OCI-LY1 (cell line): ENCODE data around the gene USP10.
A peak's percentile ranks its signal among the peaks of the same experiment; 100 is the strongest.
"Not testable (repeated sequence)": the region's sequence is repeated elsewhere in the genome, so short reads cannot be mapped to it uniquely, and the experiment has no call there.

Experiments used
- H2AFZ ChIP-seq: fragments of 200-600 bp; sonication (generic), shearing (Covaris generic); 2 replicates; pipeline ENCODE4 v1.6.0; 2014; ENCODE audit warnings: antibody characterized with exemption, mild to moderate bottlenecking, low read length
- H3F3A ChIP-seq: fragments of 200-600 bp; sonication (generic), shearing (Covaris generic); 2 replicates; pipeline ENCODE4 v1.6.0; 2014; ENCODE audit warnings: mild to moderate bottlenecking, antibody characterized with exemption, low read length, moderate library complexity; ENCODE audit not compliant: insufficient read depth
- H3K27ac ChIP-seq: fragments of 200-600 bp; sonication (generic); 2 replicates; pipeline ENCODE4 v1.5.1; 2014; ENCODE audit warnings: low read length, mixed run types, mild to moderate bottlenecking, low read depth; ENCODE audit not compliant: poor library complexity, severe bottlenecking
- H3K27me3 ChIP-seq: fragments of 200-600 bp; sonication (generic); 2 replicates; pipeline ENCODE4 v1.6.0; 2014; ENCODE audit warnings: antibody characterized with exemption, mild to moderate bottlenecking, low read length, moderate library complexity; ENCODE audit not compliant: insufficient read depth
- H3K36me3 ChIP-seq: fragments of 200-600 bp; sonication (generic); 2 replicates; pipeline ENCODE4 v1.6.1; 2014; ENCODE audit warnings: mild to moderate bottlenecking, antibody characterized with exemption, low read length, moderate library complexity, mixed read lengths; ENCODE audit not compliant: insufficient read depth
- H3K4me1 ChIP-seq: fragments of 200-600 bp; sonication (generic); 2 replicates; pipeline ENCODE4 v1.5.1; 2014; ENCODE audit warnings: mild to moderate bottlenecking, low read length, moderate library complexity; ENCODE audit not compliant: insufficient read depth, severe bottlenecking
- H3K4me2 ChIP-seq: fragments of 200-600 bp; sonication (generic), shearing (Covaris generic); 2 replicates; pipeline ENCODE4 v1.6.1; 2014; ENCODE audit warnings: low read length
- H3K4me3 ChIP-seq: fragments of 200-600 bp; sonication (generic); 2 replicates; pipeline ENCODE4 v1.5.1; 2014; ENCODE audit warnings: low read length, low read depth, mild to moderate bottlenecking, mixed read lengths; ENCODE audit not compliant: poor library complexity, severe bottlenecking
- H3K79me2 ChIP-seq: fragments of 200-600 bp; shearing (Covaris generic); 2 replicates; pipeline ENCODE4 v1.6.1; 2016; ENCODE audit warnings: mixed run types, low read length, mixed read lengths; ENCODE audit not compliant: insufficient read depth
- H3K9ac ChIP-seq: fragments of 200-600 bp; sonication (generic), shearing (Covaris generic); 2 replicates; pipeline ENCODE4 v1.6.1; 2014; ENCODE audit warnings: mild to moderate bottlenecking, low read length, mixed read lengths
- H3K9me2 ChIP-seq: fragments of 200-600 bp; sonication (generic), shearing (Covaris generic); 2 replicates; pipeline ENCODE4 v1.6.1; 2014; ENCODE audit warnings: low read depth, mild to moderate bottlenecking, low read length, mixed read lengths
- H3K9me3 ChIP-seq: fragments of 200-600 bp; shearing (Covaris generic); 2 replicates; pipeline ENCODE4 v1.6.1; 2014; ENCODE audit warnings: low read length, mixed read lengths
- H4K20me1 ChIP-seq: fragments of 200-600 bp; sonication (generic), shearing (Covaris generic); 2 replicates; pipeline ENCODE4 v1.6.0; 2016; ENCODE audit warnings: mild to moderate bottlenecking, low read length; ENCODE audit not compliant: insufficient read depth
- CTCF ChIP-seq: fragments of 200-600 bp; sonication (generic), shearing (Covaris generic); IDR thresholded peaks from 2 replicates; pipeline ENCODE4 v1.5.1; 2017; ENCODE audit warnings: mild to moderate bottlenecking, antibody characterized with exemption, low read length, moderate library complexity, mixed read lengths
- EZH2 ChIP-seq: fragments of 200-600 bp; sonication (generic), shearing (Covaris generic); IDR thresholded peaks from 2 replicates; pipeline ENCODE4 v1.8.0; 2017; ENCODE audit warnings: borderline replicate concordance, mixed run types, mild to moderate bottlenecking, antibody characterized with exemption, low read length, moderate library complexity, mixed read lengths

USP10 gene

GRCh38 chr16:84730406-84731106, 30.8 kb downstream of the USP10 start:
- H3F3A ChIP-seq = no peaks in the 10 kb centered on the region
- H3K9me3 ChIP-seq = no peaks in the 10 kb centered on the region
- H3K79me2 ChIP-seq = peaks cover 90% of the 10 kb centered on the region
- H3K27me3 ChIP-seq = no peaks in the 10 kb centered on the region
- no peaks in the 10 kb centered on the region; the same call in 1 of the 2 replicates for H4K20me1 ChIP-seq
- H3K27ac ChIP-seq = peak overlapping the region; percentile 82
- peak overlapping the region; percentile 17; the same call in 1 of the 2 replicates for H3K9ac ChIP-seq
- peaks cover 64% of the 10 kb centered on the region for H3K4me1 ChIP-seq
- H3K36me3 ChIP-seq = peaks cover 32% of the 10 kb centered on the region
- no peak overlapping the region for H2AFZ ChIP-seq
- no peaks in the 10 kb centered on the region for H3K9me2 ChIP-seq
- TF ChIP-seq CTCF (no peak), EZH2 (no peak)
- peak overlapping the region; percentile 43 for H3K4me3 ChIP-seq
- H3K4me2 ChIP-seq = peak overlapping the region; percentile 61

GRCh38 chr16:84732332-84732673, 32.5 kb downstream of the USP10 start:
- peaks cover 73% of the 10 kb centered on the region for H3K79me2 ChIP-seq
- H3K9me2 ChIP-seq, H3K4me2 ChIP-seq, H3K9ac ChIP-seq, H3K27me3 ChIP-seq, H2AFZ ChIP-seq, H3K4me3 ChIP-seq, H3K9me3 ChIP-seq, H4K20me1 ChIP-seq, H3F3A ChIP-seq: not testable (repeated sequence)
- H3K36me3 ChIP-seq = peaks cover 46% of the 10 kb centered on the region
- H3K27ac ChIP-seq = peak overlapping the region; percentile 31
- H3K4me1 ChIP-seq = peaks cover 55% of the 10 kb centered on the region

GRCh38 chr16:84732674-84733352, 33.0 kb downstream of the USP10 start:
- peaks cover 68% of the 10 kb centered on the region for H3K79me2 ChIP-seq
- peak overlapping the region; percentile 31 for H3K27ac ChIP-seq
- no peak overlapping the region for H2AFZ ChIP-seq
- H3F3A ChIP-seq = 0 out of 2 replicates have a peak, but pooled peaks cover 7% of the 10 kb centered on the region
- peaks cover 50% of the 10 kb centered on the region for H3K36me3 ChIP-seq
- no peak overlapping the region for H3K9ac ChIP-seq
- no peaks in the 10 kb centered on the region for H3K9me3 ChIP-seq
- no peak overlapping the region for H3K4me2 ChIP-seq
- TF ChIP-seq CTCF (no peak), EZH2 (no peak)
- no peak overlapping the region for H3K4me3 ChIP-seq
- peaks cover 56% of the 10 kb centered on the region for H3K4me1 ChIP-seq
- H3K9me2 ChIP-seq = no peaks in the 10 kb centered on the region
- no peaks in the 10 kb centered on the region; the same call in 1 of the 2 replicates for H4K20me1 ChIP-seq
- H3K27me3 ChIP-seq = no peaks in the 10 kb centered on the region
